IMR-90 (cell line): Measurements from ENCODE around the gene CDH23. TPM values are rescaled to one million over a fixed set of nuclear protein-coding genes. Genes with fewer than 3 reads are reported as not detected.
A peak's percentile ranks its signal among the peaks of the same experiment; 100 is the strongest.

Experiments used
- ATAC-seq: fragments of 200-7000 bp; cut with Tn5 transposase; 2 replicates; pipeline ENCODE4 v1.9.1; 2020; ENCODE audit warnings: low read depth, mild to moderate bottlenecking, moderate library complexity
- BruUV-seq: library from RNA; stranded (reverse); fragments of 400-500 nt; replicated peaks from 2 replicates; lab custom pipeline; 2021; lab: Mats Ljungman, UMichigan
- CTCF ChIA-PET: fragments of 300-600 bp; formaldehyde crosslinking; extraction: SDS; loops from one replicate; lab custom pipeline; 2021; ENCODE audit warnings: antibody characterized with exemption; lab: Yijun Ruan, JAX
- POLR2A ChIA-PET: fragments of 300-600 bp; sonication (Branson Sonifier 250); formaldehyde crosslinking; loops from one replicate; lab custom pipeline; 2022; ENCODE audit warnings: antibody characterized with exemption; ENCODE audit not compliant: unreplicated experiment; lab: Charles Lee
- DNase-seq: peaks from one replicate; pipeline ENCODE4 v3.0.0; 2013
- H2AFZ ChIP-seq: replicated peaks from 2 replicates; pipeline ENCODE3; 2013; ENCODE audit warnings: low read length, mild to moderate bottlenecking; ENCODE audit not compliant: poor library complexity
- H2AK5ac ChIP-seq: 2 replicates; pipeline ENCODE4 v1.6.1; 2013; ENCODE audit warnings: low read depth, low read length, inconsistent platforms
- H2AK9ac ChIP-seq: replicated peaks from 2 replicates; pipeline ENCODE3; 2013; ENCODE audit warnings: mild to moderate bottlenecking, low read depth, low read length, moderate library complexity; ENCODE audit not compliant: poor library complexity
- H2BK120ac ChIP-seq: 2 replicates; pipeline ENCODE4 v1.6.1; 2013; ENCODE audit warnings: low read depth, low read length, inconsistent platforms
- H2BK15ac ChIP-seq: 3 replicates; pipeline ENCODE4 v1.6.1; 2013; ENCODE audit warnings: low read depth, low read length, inconsistent platforms
- H2BK20ac ChIP-seq: 2 replicates; pipeline ENCODE4 v1.6.1; 2013; ENCODE audit warnings: low read depth, mild to moderate bottlenecking, inconsistent platforms, low read length, moderate library complexity
- H2BK5ac ChIP-seq: 2 replicates; pipeline ENCODE4 v1.6.1; 2013; ENCODE audit warnings: mild to moderate bottlenecking, low read depth, low read length, inconsistent platforms; ENCODE audit not compliant: poor library complexity, severe bottlenecking
- H3K14ac ChIP-seq: replicated peaks from 2 replicates; pipeline ENCODE4 v1.6.1; 2013; ENCODE audit warnings: low read depth, low read length, inconsistent platforms
- H3K18ac ChIP-seq: 2 replicates; pipeline ENCODE4 v1.6.1; 2013; ENCODE audit warnings: low read depth, low read length, control low read depth
- H3K23ac ChIP-seq: 2 replicates; pipeline ENCODE4 v1.6.1; 2013; ENCODE audit warnings: low read depth, low read length, inconsistent platforms
- H3K27ac ChIP-seq: 2 replicates; pipeline ENCODE4 v1.5.1; 2013; ENCODE audit warnings: mild to moderate bottlenecking, control low read depth, low read length; ENCODE audit not compliant: insufficient read depth
- H3K27me3 ChIP-seq: 2 replicates; pipeline ENCODE4 v1.6.1; 2013; ENCODE audit warnings: low read length; ENCODE audit not compliant: control insufficient read depth, insufficient read depth
- H3K36me3 ChIP-seq: 2 replicates; pipeline ENCODE4 v1.6.1; 2013; ENCODE audit warnings: low read length, mixed read lengths; ENCODE audit not compliant: control insufficient read depth, insufficient read depth
- H3K4ac ChIP-seq: 2 replicates; pipeline ENCODE4 v1.6.1; 2013; ENCODE audit warnings: low read depth, low read length, inconsistent platforms
- H3K4me1 ChIP-seq: 2 replicates; pipeline ENCODE4 v1.6.1; 2013; ENCODE audit warnings: low read length, mixed read lengths; ENCODE audit not compliant: control insufficient read depth, insufficient read depth
- H3K4me2 ChIP-seq: 2 replicates; pipeline ENCODE4 v1.6.1; 2013; ENCODE audit warnings: low read depth, mild to moderate bottlenecking, control low read depth, low read length, moderate library complexity
- H3K4me3 ChIP-seq: 2 replicates; pipeline ENCODE4 v1.5.1; 2013; ENCODE audit warnings: low read depth, mild to moderate bottlenecking, control low read depth, low read length, moderate library complexity; ENCODE audit not compliant: insufficient read depth
- H3K56ac ChIP-seq: 2 replicates; pipeline ENCODE4 v1.6.1; 2013; ENCODE audit warnings: low read length, inconsistent platforms; ENCODE audit not compliant: insufficient read depth; ENCODE audit errors: extremely low read depth
- H3K79me1 ChIP-seq, 2 experiments: 2 replicates each; pipeline ENCODE4 v1.6.1; 2013; ENCODE audit warnings: low read length in 2 of 2, inconsistent platforms in 1 of 2, low read depth in 1 of 2
- H3K9ac ChIP-seq: 2 replicates; pipeline ENCODE4 v1.6.1; 2013; ENCODE audit warnings: low read depth, low read length, control low read depth
- H3K9me1 ChIP-seq: 2 replicates; pipeline ENCODE4 v1.6.1; 2013; ENCODE audit warnings: low read length, inconsistent platforms; ENCODE audit not compliant: insufficient read depth
- H3K9me3 ChIP-seq: 2 replicates; pipeline ENCODE4 v1.6.1; 2013; ENCODE audit warnings: low read length; ENCODE audit not compliant: control insufficient read depth, insufficient read depth
- H4K20me1 ChIP-seq: 2 replicates; pipeline ENCODE4 v1.6.1; 2013; ENCODE audit warnings: low read length, inconsistent platforms; ENCODE audit not compliant: insufficient read depth
- H4K5ac ChIP-seq: 2 replicates; pipeline ENCODE4 v1.6.1; 2013; ENCODE audit warnings: mild to moderate bottlenecking, low read depth, low read length, control low read depth
- H4K8ac ChIP-seq, 2 experiments: 2 replicates each; pipeline ENCODE4 v1.6.1; 2013; ENCODE audit warnings: low read depth in 2 of 2, low read length in 2 of 2, control low read depth in 1 of 2, inconsistent platforms in 1 of 2
- H4K91ac ChIP-seq: 2 replicates; pipeline ENCODE4 v1.6.1; 2013; ENCODE audit warnings: low read depth, low read length, inconsistent platforms; ENCODE audit not compliant: insufficient read depth
- BHLHE40 ChIP-seq: fragments of 150-350 bp; IDR thresholded peaks from 2 replicates; pipeline ENCODE4 v1.6.1; 2016; ENCODE audit warnings: mild to moderate bottlenecking, low read depth, low read length
- CEBPB ChIP-seq: IDR thresholded peaks from 2 replicates; pipeline ENCODE4 v1.6.1; 2012; ENCODE audit warnings: low read depth, low read length, improper control_type of control experiment
- CHD1 ChIP-seq: IDR thresholded peaks from 2 replicates; pipeline ENCODE4 v1.6.1; 2012; ENCODE audit warnings: low read depth, low read length, improper control_type of control experiment
- ELK1 ChIP-seq: fragments of 150-350 bp; IDR thresholded peaks from 2 replicates; pipeline ENCODE4 v1.6.1; 2016; ENCODE audit warnings: low read depth, mild to moderate bottlenecking, low read length, moderate library complexity, borderline replicate concordance
- FOS ChIP-seq: fragments of 150-350 bp; IDR thresholded peaks from 2 replicates; pipeline ENCODE4 v1.6.1; 2016; ENCODE audit warnings: low read depth, low read length
- MAFK ChIP-seq: IDR thresholded peaks from 2 replicates; pipeline ENCODE4 v1.6.1; 2012; ENCODE audit warnings: low read depth, low read length, improper control_type of control experiment
- MAZ ChIP-seq: IDR thresholded peaks from 2 replicates; pipeline ENCODE4 v1.6.1; 2012; ENCODE audit warnings: low read depth, mild to moderate bottlenecking, low read length, improper control_type of control experiment, moderate library complexity, borderline replicate concordance
- MXI1 ChIP-seq: IDR thresholded peaks from 2 replicates; pipeline ENCODE4 v1.6.1; 2012; ENCODE audit warnings: low read depth, mild to moderate bottlenecking, low read length, moderate library complexity, borderline replicate concordance
- NFE2L2 ChIP-seq: fragments of 150-350 bp; IDR thresholded peaks from 2 replicates; pipeline ENCODE4 v1.6.1; 2016; ENCODE audit warnings: low read depth, mild to moderate bottlenecking, low read length
- POLR2A ChIP-seq: IDR thresholded peaks from 2 replicates; pipeline ENCODE4 v1.6.1; 2012; ENCODE audit warnings: mild to moderate bottlenecking, low read depth, low read length
- RAD21 ChIP-seq: IDR thresholded peaks from 2 replicates; pipeline ENCODE4 v1.6.1; 2012; ENCODE audit warnings: low read length, improper control_type of control experiment
- RCOR1 ChIP-seq: IDR thresholded peaks from 2 replicates; pipeline ENCODE4 v1.6.1; 2012; ENCODE audit warnings: mild to moderate bottlenecking, low read length, improper control_type of control experiment; ENCODE audit not compliant: insufficient replicate concordance
- RFX5 ChIP-seq: IDR thresholded peaks from 2 replicates; pipeline ENCODE4 v1.8.0; 2012; ENCODE audit warnings: low read depth, mild to moderate bottlenecking, low read length, moderate library complexity
- WGBS, 2 experiments: methylation state at CpG; one replicate each; pipeline versions ENCODE4 v1.1.5 to v1.1.7; 2013; ENCODE audit warnings: missing lambda C conversion rate in 2 of 2; ENCODE audit not compliant: insufficient read length in 1 of 2; ENCODE audit errors: extremely low coverage in 2 of 2; 5-methylcytosine and 5-hydroxymethylcytosine counted together
- dilution Hi-C: fragments of 300-500 bp; cut with HindIII; formaldehyde crosslinking; loops from one replicate; pipeline ENCODE4 v1.14.3; 2018; ENCODE audit warnings: low sequenced_read_pairs; ENCODE audit not compliant: unreplicated experiment
- in situ Hi-C: fragments of 300-500 bp; cut with MboI; formaldehyde crosslinking; loops from 3 replicates; pipeline ENCODE4 v1.14.3; 2019; ENCODE audit warnings: low sequenced_read_pairs, inconsistent platforms, mixed read lengths
- intact Hi-C: fragments of 100-400 bp; cut with micrococcal nuclease; formaldehyde crosslinking; loops from 2 replicates; pipeline ENCODE4 v1.10.0; 2022
- polyA plus RNA-seq, 3 experiments: library from polyadenylated mRNA; depleted of rRNA; stranded (reverse); fragments of >200 nt; gene quantifications; 2 replicates each; pipeline ENCODE4 v1.2.3, GENCODE V29; 2012; ENCODE audit warnings: low replicate concordance in 1 of 3
- total RNA-seq: library from RNA; depleted of rRNA; stranded (reverse); fragments of >200 nt; gene quantifications from 2 replicates; pipeline ENCODE4 v1.2.3, GENCODE V29; 2012
- TF ChIP-seq, protein P1 (sequence below): fragments of 150-350 bp; IDR thresholded peaks from 2 replicates; pipeline ENCODE4 v1.6.1; 2017; ENCODE audit warnings: mild to moderate bottlenecking, antibody characterized with exemption, low read length, low read depth
- TF ChIP-seq, protein P2 (sequence below): conservative IDR thresholded peaks from 2 replicates; pipeline ENCODE4 v1.5.1; 2012; ENCODE audit warnings: mild to moderate bottlenecking, low read depth, low read length, improper control_type of control experiment

The CDH23 gene
- total and polyA plus RNA-seq, 2 of the 4 experiments (the other 2 are of a cell fraction), result under 0.01 to 0.03 TPM

DNA sequence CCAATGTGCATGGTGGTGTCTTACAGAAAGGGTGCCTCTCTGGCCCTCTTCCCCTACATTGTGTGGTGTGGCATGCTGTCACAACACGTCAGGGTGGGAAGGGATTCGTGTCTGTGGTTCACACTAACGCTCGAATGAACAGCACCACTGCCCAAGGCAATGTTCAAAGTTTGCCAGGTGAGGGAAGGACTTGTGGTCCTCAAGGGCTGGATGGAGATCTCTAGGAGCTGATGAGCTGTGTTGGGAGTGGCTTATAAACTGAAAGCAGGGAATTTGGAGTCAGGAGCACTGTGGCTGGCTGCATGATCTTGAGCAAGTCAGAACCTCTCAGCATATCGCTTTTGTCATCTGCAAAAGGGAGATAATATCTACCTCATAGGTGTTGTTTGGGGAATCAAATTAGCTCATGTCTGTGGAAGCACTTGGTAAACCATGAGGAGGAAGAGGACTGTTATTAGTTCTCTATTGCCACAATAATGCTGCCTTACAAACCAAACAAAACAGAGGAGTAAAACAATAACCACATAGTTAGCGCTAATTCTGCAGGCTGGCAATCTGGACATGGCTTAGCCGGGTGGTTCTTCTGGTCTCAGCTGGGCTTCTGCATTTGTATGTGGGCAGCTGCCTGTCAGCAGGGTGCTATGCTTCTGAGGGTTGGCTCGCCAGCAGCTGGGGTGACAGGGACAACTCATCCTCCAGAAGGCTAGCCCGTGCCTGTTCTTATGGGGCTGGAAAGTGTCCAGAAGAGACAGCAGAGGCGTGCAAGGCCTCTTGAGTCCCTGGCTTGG lies 345.8 kb downstream of the CDH23 start:
- Histone ChIP-seq H3K56ac (no peak overlapping the region), H2BK5ac (no peak overlapping the region), H2BK120ac (no peak overlapping the region), H4K91ac (no peak overlapping the region), H3K4me2 (no peak overlapping the region), H4K5ac (no peak overlapping the region), H3K27me3 (peaks cover 7% of the 10 kb centered on the region), H4K20me1 (no peaks in the 10 kb centered on the region; the same call in 1 of the 2 replicates), H2AFZ (peak overlapping the region; percentile 5), H2BK15ac (no peak overlapping the region), H3K9me3 (peaks cover 2% of the 10 kb centered on the region; the same call in 1 of the 2 replicates), H3K23ac (no peak overlapping the region), H3K36me3 (no peaks in the 10 kb centered on the region), H3K4me1 (peaks cover 2% of the 10 kb centered on the region; the same call in 1 of the 2 replicates), H3K4ac (no peak overlapping the region), H3K4me3 (no peak overlapping the region), H2AK9ac (peak overlapping the region; percentile 55), H3K9ac (no peak overlapping the region), H2AK5ac (no peak overlapping the region), H3K27ac (no peak overlapping the region), H3K9me1 (no peaks in the 10 kb centered on the region), H3K79me1 (no peaks in the 10 kb centered on the region), H3K18ac (no peak overlapping the region), H3K14ac (no peak overlapping the region), H4K8ac (no peak overlapping the region), H2BK20ac (no peak overlapping the region)
- ATAC-seq, result no peak
- BruUV-seq, result no TSS peak
- intact Hi-C loops, result no loop called here
- WGBS, 2 experiments, result no CpG with 5 or more reads among the region's 10 CpGs
- POLR2A ChIA-PET, result no interaction called here
- dilution Hi-C loops, result no loop called here
- no peak for DNase-seq
- CTCF ChIA-PET, result no interaction called here
- in situ Hi-C loops, result no loop called here
- no peak for TF ChIP-seq NFE2L2
- TF ChIP-seq CEBPB, result no peak
- no peak for TF ChIP-seq RAD21
- no peak for TF ChIP-seq POLR2A
- TF ChIP-seq BHLHE40, result no peak
- TF ChIP-seq MXI1, result no peak
- TF ChIP-seq, protein P1, sequence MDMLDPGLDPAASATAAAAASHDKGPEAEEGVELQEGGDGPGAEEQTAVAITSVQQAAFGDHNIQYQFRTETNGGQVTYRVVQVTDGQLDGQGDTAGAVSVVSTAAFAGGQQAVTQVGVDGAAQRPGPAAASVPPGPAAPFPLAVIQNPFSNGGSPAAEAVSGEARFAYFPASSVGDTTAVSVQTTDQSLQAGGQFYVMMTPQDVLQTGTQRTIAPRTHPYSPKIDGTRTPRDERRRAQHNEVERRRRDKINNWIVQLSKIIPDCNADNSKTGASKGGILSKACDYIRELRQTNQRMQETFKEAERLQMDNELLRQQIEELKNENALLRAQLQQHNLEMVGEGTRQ, result no peak
- no peak for TF ChIP-seq RCOR1
- TF ChIP-seq MAFK, result no peak
- TF ChIP-seq CHD1, result no peak
- no peak for TF ChIP-seq MAZ
- no peak for TF ChIP-seq ELK1
- TF ChIP-seq, protein P2, sequence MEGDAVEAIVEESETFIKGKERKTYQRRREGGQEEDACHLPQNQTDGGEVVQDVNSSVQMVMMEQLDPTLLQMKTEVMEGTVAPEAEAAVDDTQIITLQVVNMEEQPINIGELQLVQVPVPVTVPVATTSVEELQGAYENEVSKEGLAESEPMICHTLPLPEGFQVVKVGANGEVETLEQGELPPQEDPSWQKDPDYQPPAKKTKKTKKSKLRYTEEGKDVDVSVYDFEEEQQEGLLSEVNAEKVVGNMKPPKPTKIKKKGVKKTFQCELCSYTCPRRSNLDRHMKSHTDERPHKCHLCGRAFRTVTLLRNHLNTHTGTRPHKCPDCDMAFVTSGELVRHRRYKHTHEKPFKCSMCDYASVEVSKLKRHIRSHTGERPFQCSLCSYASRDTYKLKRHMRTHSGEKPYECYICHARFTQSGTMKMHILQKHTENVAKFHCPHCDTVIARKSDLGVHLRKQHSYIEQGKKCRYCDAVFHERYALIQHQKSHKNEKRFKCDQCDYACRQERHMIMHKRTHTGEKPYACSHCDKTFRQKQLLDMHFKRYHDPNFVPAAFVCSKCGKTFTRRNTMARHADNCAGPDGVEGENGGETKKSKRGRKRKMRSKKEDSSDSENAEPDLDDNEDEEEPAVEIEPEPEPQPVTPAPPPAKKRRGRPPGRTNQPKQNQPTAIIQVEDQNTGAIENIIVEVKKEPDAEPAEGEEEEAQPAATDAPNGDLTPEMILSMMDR, result no peak
- no peak for TF ChIP-seq RFX5
- no peak for TF ChIP-seq FOS
